HCT116 (cell line): ENCODE results near the gene PPIL1.

Source experiments
- POLR2A ChIP-seq: IDR thresholded peaks from 2 replicates; pipeline ENCODE4 v1.7.0; 2011; ENCODE audit warnings: borderline replicate concordance; ENCODE audit not compliant: insufficient read depth, insufficient read length; ENCODE audit errors: extremely low read depth
- RAD21 ChIP-seq: IDR thresholded peaks from 2 replicates; pipeline ENCODE4 v1.6.1; 2012; ENCODE audit warnings: low read depth, mild to moderate bottlenecking
- ZBTB33 ChIP-seq: IDR thresholded peaks from 2 replicates; pipeline ENCODE4 v1.6.1; 2011; ENCODE audit warnings: mild to moderate bottlenecking, low read length, moderate library complexity; ENCODE audit not compliant: insufficient replicate concordance; ENCODE audit errors: extremely low read depth
- TF ChIP-seq, protein P1 (sequence below), 3 experiments: fragments of 200-600 bp in 1 of 3; sonication (generic) in 1 of 3; IDR thresholded peaks in 2 of 3; conservative IDR thresholded peaks in 1 of 3; 2 replicates each; pipeline ENCODE4 v1.5.1; 2012 to 2017; ENCODE audit warnings: low read depth in 2 of 3, low read length in 2 of 3, antibody characterized with exemption in 1 of 3, borderline replicate concordance in 1 of 3, control low read depth in 1 of 3, mild to moderate bottlenecking in 1 of 3, mixed read lengths in 1 of 3, mixed run types in 1 of 3, moderate library complexity in 1 of 3; ENCODE audit not compliant: insufficient read depth in 1 of 3

- TF ChIP-seq ZBTB33 (no peak), POLR2A (no peak), RAD21 (no peak)
- TF ChIP-seq, protein P1, sequence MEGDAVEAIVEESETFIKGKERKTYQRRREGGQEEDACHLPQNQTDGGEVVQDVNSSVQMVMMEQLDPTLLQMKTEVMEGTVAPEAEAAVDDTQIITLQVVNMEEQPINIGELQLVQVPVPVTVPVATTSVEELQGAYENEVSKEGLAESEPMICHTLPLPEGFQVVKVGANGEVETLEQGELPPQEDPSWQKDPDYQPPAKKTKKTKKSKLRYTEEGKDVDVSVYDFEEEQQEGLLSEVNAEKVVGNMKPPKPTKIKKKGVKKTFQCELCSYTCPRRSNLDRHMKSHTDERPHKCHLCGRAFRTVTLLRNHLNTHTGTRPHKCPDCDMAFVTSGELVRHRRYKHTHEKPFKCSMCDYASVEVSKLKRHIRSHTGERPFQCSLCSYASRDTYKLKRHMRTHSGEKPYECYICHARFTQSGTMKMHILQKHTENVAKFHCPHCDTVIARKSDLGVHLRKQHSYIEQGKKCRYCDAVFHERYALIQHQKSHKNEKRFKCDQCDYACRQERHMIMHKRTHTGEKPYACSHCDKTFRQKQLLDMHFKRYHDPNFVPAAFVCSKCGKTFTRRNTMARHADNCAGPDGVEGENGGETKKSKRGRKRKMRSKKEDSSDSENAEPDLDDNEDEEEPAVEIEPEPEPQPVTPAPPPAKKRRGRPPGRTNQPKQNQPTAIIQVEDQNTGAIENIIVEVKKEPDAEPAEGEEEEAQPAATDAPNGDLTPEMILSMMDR (IDR thresholded peaks at IDR 0.05 in 2 of 3, conservative IDR thresholded peaks at IDR 0.05 in 1 of 3; ENCODE audit: borderline replicate concordance in 1 of 3, insufficient read depth in 1 of 3, low read depth in 2 of 3, low read length in 2 of 3): no peak
Observed at GRCh38 chr6:36908747-36909146, 34.1 kb upstream of the PPIL1 start.
